IMR-90 (cell line): ENCODE results near the gene PIK3C2B.

ENCODE experiments used
- CEBPB ChIP-seq: IDR thresholded peaks from 2 replicates; pipeline ENCODE4 v1.6.1; 2012; ENCODE audit warnings: low read depth, low read length, improper control_type of control experiment
- CHD1 ChIP-seq: IDR thresholded peaks from 2 replicates; pipeline ENCODE4 v1.6.1; 2012; ENCODE audit warnings: low read depth, low read length, improper control_type of control experiment
- CTCF ChIP-seq: conservative IDR thresholded peaks from 2 replicates; pipeline ENCODE4 v1.5.1; 2012; ENCODE audit warnings: mild to moderate bottlenecking, low read depth, low read length, improper control_type of control experiment
- FOS ChIP-seq: fragments of 150-350 bp; IDR thresholded peaks from 2 replicates; pipeline ENCODE4 v1.6.1; 2016; ENCODE audit warnings: low read depth, low read length
- MAFK ChIP-seq: IDR thresholded peaks from 2 replicates; pipeline ENCODE4 v1.6.1; 2012; ENCODE audit warnings: low read depth, low read length, improper control_type of control experiment
- MAZ ChIP-seq: IDR thresholded peaks from 2 replicates; pipeline ENCODE4 v1.6.1; 2012; ENCODE audit warnings: low read depth, mild to moderate bottlenecking, low read length, improper control_type of control experiment, moderate library complexity, borderline replicate concordance
- MXI1 ChIP-seq: IDR thresholded peaks from 2 replicates; pipeline ENCODE4 v1.6.1; 2012; ENCODE audit warnings: low read depth, mild to moderate bottlenecking, low read length, moderate library complexity, borderline replicate concordance
- NFE2L2 ChIP-seq: fragments of 150-350 bp; IDR thresholded peaks from 2 replicates; pipeline ENCODE4 v1.6.1; 2016; ENCODE audit warnings: low read depth, mild to moderate bottlenecking, low read length
- POLR2A ChIP-seq: IDR thresholded peaks from 2 replicates; pipeline ENCODE4 v1.6.1; 2012; ENCODE audit warnings: mild to moderate bottlenecking, low read depth, low read length
- RAD21 ChIP-seq: IDR thresholded peaks from 2 replicates; pipeline ENCODE4 v1.6.1; 2012; ENCODE audit warnings: low read length, improper control_type of control experiment
- RCOR1 ChIP-seq: IDR thresholded peaks from 2 replicates; pipeline ENCODE4 v1.6.1; 2012; ENCODE audit warnings: mild to moderate bottlenecking, low read length, improper control_type of control experiment; ENCODE audit not compliant: insufficient replicate concordance
- SMC3 ChIP-seq: fragments of 150-350 bp; IDR thresholded peaks from 2 replicates; pipeline ENCODE4 v1.6.1; 2016; ENCODE audit warnings: low read depth, mild to moderate bottlenecking, antibody characterized with exemption, low read length, moderate library complexity
- TF ChIP-seq, protein P1 (sequence below): fragments of 150-350 bp; IDR thresholded peaks from 2 replicates; pipeline ENCODE4 v1.6.1; 2017; ENCODE audit warnings: mild to moderate bottlenecking, antibody characterized with exemption, low read length, low read depth
- TF ChIP-seq, protein P2 (sequence below): fragments of 150-350 bp; IDR thresholded peaks from 2 replicates; pipeline ENCODE4 v1.6.1; 2016; ENCODE audit warnings: low read depth, mild to moderate bottlenecking, low read length, moderate library complexity, borderline replicate concordance

DNA sequence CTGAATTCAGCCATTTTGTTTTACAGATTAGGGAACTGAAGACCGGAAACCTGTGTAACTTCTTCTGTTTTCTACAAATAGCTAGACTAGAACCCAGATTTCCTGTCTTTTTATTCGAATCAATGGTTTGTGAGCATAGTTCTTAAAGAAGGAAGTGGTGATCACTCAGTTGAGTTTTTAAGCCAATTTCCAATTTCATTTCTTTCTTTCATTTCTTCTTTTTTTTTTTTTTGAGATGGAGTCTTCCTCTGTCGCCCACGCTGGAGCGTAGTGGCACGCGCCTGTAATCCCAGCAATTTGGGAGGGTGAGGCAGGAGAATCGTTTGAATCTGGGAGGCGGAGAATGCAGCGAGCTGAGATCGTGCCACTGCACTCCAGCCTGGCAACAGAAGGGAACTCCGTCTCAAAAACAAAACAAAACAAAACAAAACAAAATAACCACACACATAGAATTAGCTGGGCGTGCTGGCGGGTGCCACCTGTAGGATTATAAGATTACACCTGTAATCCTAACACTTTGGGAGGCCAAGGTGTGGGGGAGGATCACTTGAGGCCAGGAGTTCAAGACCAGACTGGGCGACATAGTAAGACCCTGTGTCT is 18.6 kb upstream of the PIK3C2B start:
- TF ChIP-seq CTCF (no peak), POLR2A (no peak), FOS (no peak), SMC3 (no peak), MXI1 (no peak), NFE2L2 (no peak), RCOR1 (no peak), RAD21 (no peak), CEBPB (no peak), MAFK (no peak), CHD1 (no peak), MAZ (no peak)
- TF ChIP-seq, protein P1, sequence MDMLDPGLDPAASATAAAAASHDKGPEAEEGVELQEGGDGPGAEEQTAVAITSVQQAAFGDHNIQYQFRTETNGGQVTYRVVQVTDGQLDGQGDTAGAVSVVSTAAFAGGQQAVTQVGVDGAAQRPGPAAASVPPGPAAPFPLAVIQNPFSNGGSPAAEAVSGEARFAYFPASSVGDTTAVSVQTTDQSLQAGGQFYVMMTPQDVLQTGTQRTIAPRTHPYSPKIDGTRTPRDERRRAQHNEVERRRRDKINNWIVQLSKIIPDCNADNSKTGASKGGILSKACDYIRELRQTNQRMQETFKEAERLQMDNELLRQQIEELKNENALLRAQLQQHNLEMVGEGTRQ = no peak
- TF ChIP-seq, protein P2, sequence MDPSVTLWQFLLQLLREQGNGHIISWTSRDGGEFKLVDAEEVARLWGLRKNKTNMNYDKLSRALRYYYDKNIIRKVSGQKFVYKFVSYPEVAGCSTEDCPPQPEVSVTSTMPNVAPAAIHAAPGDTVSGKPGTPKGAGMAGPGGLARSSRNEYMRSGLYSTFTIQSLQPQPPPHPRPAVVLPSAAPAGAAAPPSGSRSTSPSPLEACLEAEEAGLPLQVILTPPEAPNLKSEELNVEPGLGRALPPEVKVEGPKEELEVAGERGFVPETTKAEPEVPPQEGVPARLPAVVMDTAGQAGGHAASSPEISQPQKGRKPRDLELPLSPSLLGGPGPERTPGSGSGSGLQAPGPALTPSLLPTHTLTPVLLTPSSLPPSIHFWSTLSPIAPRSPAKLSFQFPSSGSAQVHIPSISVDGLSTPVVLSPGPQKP = no peak
